Mucosa of rectum (tissue), 2 donors: Measurements from ENCODE around the gene NRXN3.

ENCODE experiments used
- H3K27ac ChIP-seq, 2 donors: one replicate each; pipeline ENCODE4 v1.7.0; 2013; ENCODE audit warnings: inconsistent platforms in 2 of 2, low read depth in 2 of 2, low read length in 2 of 2
- H3K27me3 ChIP-seq, 2 donors: one replicate each; pipeline ENCODE4 v1.7.0; 2013; ENCODE audit warnings: low read length in 2 of 2; ENCODE audit not compliant: control insufficient read depth in 2 of 2, insufficient read depth in 2 of 2
- H3K36me3 ChIP-seq, 2 donors: one replicate each; pipeline ENCODE4 v1.7.0; 2013; ENCODE audit warnings: low read length in 2 of 2; ENCODE audit not compliant: control insufficient read depth in 2 of 2, insufficient read depth in 2 of 2
- H3K4me1 ChIP-seq, 2 donors: one replicate each; pipeline ENCODE4 v1.7.0; 2013; ENCODE audit warnings: low read length in 2 of 2, mild to moderate bottlenecking in 1 of 2; ENCODE audit not compliant: control insufficient read depth in 2 of 2, insufficient read depth in 2 of 2
- H3K4me3 ChIP-seq, 2 donors: one replicate each; pipeline ENCODE4 v1.7.0; 2013; ENCODE audit warnings: low read length in 2 of 2
- H3K9ac ChIP-seq, 2 donors: one replicate each; pipeline ENCODE4 v1.7.0; 2013; ENCODE audit warnings: low read length in 2 of 2, low read depth in 1 of 2, mild to moderate bottlenecking in 1 of 2
- H3K9me3 ChIP-seq, 2 donors: one replicate each; pipeline ENCODE4 v1.7.0; 2013; ENCODE audit warnings: low read length in 2 of 2; ENCODE audit not compliant: control insufficient read depth in 2 of 2
- donor health status: healthy.
- donor health status: Normal muscosa, but diverticular disease.

The NRXN3 gene

DNA sequence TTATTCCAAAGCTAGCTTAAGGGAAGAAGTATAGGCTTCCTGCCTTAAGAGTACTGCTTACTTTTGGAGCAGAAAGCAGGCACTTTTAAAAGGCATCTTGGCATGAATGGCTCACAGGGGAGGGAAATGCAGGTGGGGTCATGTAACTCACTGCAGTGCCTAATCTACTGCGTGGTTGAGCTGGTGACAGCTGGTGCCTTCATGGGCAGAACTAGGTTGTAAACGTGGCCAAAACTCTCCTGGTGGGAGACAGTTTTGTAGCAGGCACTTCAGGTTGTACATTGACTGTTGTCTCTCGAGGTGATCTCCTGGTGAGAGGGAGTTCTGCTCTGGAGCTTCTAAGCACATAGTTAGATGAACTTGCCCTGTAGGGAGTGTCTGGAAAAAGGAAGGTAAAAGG lies 1078.6 kb downstream of the NRXN3 start:
- H3K27ac ChIP-seq, result no peak overlapping the region
- no peaks in the 10 kb centered on the region for H3K9me3 ChIP-seq
- H3K9ac ChIP-seq, result no peak overlapping the region
- no peak overlapping the region for H3K4me3 ChIP-seq
- no peaks in the 10 kb centered on the region for H3K27me3 ChIP-seq
- no peaks in the 10 kb centered on the region for H3K36me3 ChIP-seq
- no peaks in the 10 kb centered on the region for H3K4me1 ChIP-seq

DNA sequence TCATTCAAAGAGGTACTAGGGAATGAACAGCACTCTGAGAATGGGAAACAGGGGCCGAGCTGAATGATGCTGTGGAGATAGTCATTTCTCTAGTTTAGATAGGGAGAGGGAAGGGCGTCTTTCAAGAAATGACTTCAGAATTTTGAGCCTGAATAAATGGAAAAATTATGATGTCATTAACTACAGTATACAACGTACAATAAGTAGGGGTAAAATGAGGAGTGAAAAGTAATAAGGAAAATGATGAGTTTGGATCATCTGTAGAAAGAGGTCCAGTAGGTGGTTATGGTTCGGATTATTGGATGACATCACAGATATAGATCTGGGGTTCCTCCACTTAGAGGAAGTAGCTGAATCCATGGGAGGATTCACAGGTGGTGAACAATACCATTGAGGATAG lies 1081.1 kb downstream of the NRXN3 start:
- Histone ChIP-seq H3K27ac (no peak overlapping the region), H3K36me3 (no peaks in the 10 kb centered on the region), H3K9me3 (no peaks in the 10 kb centered on the region), H3K4me1 (no peaks in the 10 kb centered on the region), H3K4me3 (no peak overlapping the region), H3K9ac (no peak overlapping the region), H3K27me3 (no peaks in the 10 kb centered on the region)

DNA sequence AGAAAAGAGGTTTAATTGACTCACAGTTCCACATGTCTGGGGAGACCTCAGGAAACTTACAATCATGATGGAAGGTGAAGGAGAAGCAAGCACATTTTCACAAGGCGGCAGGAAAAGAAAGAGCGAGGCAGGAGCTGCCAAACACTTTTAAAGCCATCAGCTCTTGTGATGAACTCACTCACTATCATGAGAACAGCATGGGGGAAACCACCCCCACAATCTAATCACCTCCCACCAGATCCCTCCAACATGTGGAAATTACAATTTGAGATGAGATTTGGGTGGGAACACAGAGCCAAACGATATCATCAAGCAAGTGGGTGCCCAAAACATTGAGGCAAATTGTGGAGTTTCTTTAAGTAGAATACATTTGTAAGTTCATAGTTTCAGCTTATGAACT lies 1083.4 kb downstream of the NRXN3 start:
- Histone ChIP-seq H3K4me1 (no peaks in the 10 kb centered on the region), H3K9me3 (no peaks in the 10 kb centered on the region), H3K9ac (no peak overlapping the region), H3K27ac (no peak overlapping the region), H3K27me3 (no peaks in the 10 kb centered on the region), H3K36me3 (no peaks in the 10 kb centered on the region), H3K4me3 (no peak overlapping the region)

DNA sequence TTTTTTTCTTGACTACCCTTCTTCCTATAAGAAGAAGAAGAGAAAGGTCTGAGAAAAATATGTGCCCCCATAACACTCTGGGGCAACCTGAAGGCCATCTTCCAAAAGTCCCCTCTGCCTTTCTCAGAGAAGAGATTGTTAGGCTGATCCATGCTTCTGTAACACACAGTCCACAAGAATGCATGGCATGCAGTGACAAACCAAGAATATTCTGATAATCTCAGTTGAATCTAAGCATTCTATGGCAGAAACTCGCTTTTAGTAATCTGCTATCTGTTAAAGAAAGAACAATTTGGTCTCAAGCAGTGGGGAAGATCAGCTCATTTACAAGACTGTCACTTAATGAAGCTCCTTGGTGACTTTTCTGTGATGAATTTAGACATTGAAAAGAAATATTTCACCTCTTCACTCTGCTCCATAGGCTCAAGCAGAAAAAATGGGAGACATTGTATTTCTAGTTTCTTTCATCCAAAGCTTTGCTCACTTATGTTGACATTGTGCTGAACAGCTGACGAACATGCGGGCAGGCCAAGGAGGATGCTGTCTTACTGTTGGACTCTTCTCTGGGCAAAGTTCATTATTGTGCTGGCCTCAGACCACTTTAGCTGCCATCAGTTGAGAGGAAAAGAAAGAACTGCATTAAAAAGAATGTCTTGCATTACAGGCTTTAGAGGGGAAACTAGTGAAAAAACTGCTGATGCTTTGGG lies 1084.0 kb downstream of the NRXN3 start:
- no peak overlapping the region for H3K27ac ChIP-seq
- H3K4me1 ChIP-seq, result no peaks in the 10 kb centered on the region
- H3K9me3 ChIP-seq, result no peaks in the 10 kb centered on the region
- no peak overlapping the region for H3K4me3 ChIP-seq
- H3K9ac ChIP-seq, result no peak overlapping the region
- H3K36me3 ChIP-seq, result no peaks in the 10 kb centered on the region
- H3K27me3 ChIP-seq, result no peaks in the 10 kb centered on the region

DNA sequence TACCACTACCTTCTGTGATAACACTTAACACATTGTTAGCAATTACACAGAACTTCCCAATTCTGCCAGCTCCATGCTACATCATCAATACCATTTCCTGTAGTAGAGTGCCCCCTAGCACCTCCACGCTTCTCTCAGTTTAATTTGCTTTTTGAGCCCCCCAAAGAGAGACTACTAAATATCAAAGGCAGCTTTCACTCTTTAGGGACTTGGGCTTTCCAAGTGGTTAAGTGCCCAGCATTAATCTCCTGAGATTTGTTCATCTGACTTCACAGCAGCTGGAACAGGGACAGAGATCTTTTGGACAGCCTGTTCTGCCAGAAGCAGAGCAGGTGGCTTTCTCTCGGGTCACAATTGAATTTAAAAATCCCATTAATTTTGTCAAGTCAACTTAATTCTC lies 1086.2 kb downstream of the NRXN3 start:
- Histone ChIP-seq H3K27ac (no peak overlapping the region), H3K4me1 (no peaks in the 10 kb centered on the region), H3K27me3 (no peaks in the 10 kb centered on the region), H3K9ac (no peak overlapping the region), H3K36me3 (no peaks in the 10 kb centered on the region), H3K9me3 (no peaks in the 10 kb centered on the region), H3K4me3 (no peak overlapping the region)

DNA sequence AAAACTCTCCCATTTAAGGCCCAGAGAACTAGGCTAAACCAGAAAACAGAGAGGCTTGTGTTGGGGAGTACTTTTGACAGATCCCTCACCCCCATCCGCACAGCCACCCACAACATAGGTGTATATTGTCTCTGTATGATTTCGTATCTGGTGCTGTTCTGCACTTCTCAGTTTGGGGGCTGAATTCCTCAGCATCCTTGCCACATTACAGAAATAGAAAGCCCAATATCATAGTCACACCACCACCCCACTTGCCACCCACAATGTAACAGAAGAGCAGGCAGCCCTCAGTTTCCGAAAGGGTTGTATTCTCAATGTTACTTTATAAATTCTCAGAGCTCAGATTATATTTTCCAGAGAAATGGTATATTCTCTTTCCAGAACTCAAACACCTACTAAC lies 1090.2 kb downstream of the NRXN3 start:
- H3K4me3 ChIP-seq, result no peak overlapping the region

DNA sequence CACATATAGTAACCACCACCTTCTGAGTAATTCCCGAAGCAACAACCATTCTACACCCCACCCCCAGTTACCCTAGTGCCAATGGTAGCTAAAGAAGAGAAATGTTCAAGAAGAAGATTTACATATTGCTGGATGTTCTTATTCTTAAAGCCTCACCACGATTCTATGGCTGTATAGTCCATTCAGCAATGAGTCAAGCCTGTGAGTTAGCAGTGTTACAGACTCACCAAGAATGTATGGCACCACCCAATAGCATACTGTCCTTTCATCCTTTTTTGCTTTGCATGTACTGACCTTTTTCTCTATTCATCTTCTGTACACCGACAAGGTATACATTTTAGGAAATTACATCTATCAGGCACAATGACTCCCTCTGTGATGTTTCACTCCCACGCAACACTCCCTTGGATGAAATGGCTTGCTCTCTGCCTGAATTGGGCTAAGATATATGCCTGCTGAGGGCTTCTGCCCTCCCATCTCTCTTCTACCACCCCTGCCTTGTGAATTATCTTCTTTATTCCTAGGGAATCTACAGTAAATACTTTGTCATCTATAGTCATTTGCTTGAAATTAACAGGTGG lies 1095.3 kb downstream of the NRXN3 start:
- Histone ChIP-seq H3K27ac (no peak overlapping the region), H3K9ac (no peak overlapping the region), H3K4me3 (no peak overlapping the region), H3K27me3 (no peaks in the 10 kb centered on the region), H3K4me1 (no peaks in the 10 kb centered on the region), H3K36me3 (no peaks in the 10 kb centered on the region), H3K9me3 (no peaks in the 10 kb centered on the region)

More for the DNA sequence above, 1090.2 kb downstream of the NRXN3 start:
- Histone ChIP-seq H3K9ac (no peak overlapping the region), H3K27me3 (no peaks in the 10 kb centered on the region), H3K27ac (no peak overlapping the region), H3K9me3 (no peaks in the 10 kb centered on the region), H3K36me3 (no peaks in the 10 kb centered on the region), H3K4me1 (no peaks in the 10 kb centered on the region)

DNA sequence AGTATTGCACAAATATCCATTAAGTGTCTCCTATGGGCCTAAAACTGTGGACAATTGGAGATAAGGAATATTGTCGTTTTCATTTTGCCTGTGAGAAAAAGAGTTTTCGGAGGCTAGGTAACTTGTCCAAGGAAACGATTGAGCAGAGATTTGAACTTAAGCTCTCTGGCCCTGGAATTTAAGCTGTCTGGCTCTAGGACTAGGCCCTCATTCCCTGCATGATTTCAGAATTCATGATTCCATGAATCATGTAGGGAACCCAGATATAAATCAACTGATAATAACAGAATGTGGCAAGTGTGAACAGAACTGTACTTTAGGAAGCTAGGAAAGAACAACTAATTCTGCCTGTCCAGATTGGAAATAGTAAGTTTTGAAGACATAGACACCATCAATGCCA lies 1100.2 kb downstream of the NRXN3 start:
- Histone ChIP-seq H3K27ac (no peak overlapping the region), H3K9ac (no peak overlapping the region), H3K36me3 (no peaks in the 10 kb centered on the region), H3K4me1 (no peaks in the 10 kb centered on the region), H3K9me3 (no peaks in the 10 kb centered on the region), H3K27me3 (no peaks in the 10 kb centered on the region), H3K4me3 (no peak overlapping the region)

DNA sequence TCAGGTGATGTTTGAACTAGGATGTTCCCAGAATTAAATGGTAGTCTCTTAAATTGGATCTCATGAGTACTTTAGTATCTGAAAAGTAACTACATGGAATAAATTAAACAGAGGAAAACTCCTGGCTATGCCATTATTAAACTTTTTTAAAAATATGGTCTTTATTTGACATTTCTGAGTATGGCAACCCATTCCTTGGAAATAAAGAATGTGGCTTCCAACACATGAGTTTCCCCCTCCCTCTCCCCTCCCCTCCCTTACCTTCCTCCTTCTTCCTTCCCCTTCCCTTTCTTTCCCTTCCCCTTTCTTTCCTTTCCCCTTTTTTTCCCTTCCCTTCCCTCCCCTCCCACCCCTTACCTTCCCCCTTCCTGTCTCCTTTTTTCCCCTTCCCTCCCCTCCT lies 1100.9 kb downstream of the NRXN3 start:
- H3K27ac ChIP-seq, result no peak overlapping the region
- H3K36me3 ChIP-seq, result no peaks in the 10 kb centered on the region
- no peaks in the 10 kb centered on the region for H3K4me1 ChIP-seq
- H3K27me3 ChIP-seq, result no peaks in the 10 kb centered on the region
- H3K9ac ChIP-seq, result no peak overlapping the region
- no peak overlapping the region for H3K4me3 ChIP-seq
- H3K9me3 ChIP-seq, result no peaks in the 10 kb centered on the region

DNA sequence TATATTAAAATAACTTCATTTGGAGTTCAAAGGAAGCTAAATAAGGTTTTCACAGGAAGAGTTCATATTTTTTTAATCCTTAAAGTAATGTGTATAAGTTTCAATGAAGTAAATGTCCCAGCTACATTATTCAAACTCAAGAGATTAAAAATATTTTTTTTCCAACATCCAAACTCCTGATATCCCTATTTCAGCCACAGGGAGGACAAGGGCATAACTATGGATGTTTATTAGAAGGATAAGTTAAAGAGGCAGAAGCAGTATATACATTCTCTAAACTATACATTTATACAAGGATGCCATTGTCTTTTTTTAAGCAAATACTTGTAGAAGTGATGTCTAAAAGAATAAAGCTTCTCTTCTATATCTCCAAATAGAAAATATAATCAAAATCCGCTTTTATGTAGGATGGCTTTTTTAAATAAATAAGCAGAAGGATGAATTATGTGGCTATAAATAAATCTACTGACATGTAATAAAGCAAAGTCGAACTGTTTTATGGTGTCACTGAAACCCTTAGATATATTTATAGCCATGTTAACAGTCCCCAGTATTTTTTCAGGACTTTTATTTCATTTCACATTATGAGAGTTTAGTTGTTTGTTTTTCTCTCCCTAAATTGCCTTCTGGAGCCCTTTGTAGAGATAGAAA lies 1104.6 kb downstream of the NRXN3 start:
- Histone ChIP-seq H3K4me3 (no peak overlapping the region), H3K27ac (no peak overlapping the region), H3K4me1 (peaks cover 7 to 9% of the 10 kb centered on the region in 2 donors), H3K9me3 (no peaks in the 10 kb centered on the region), H3K27me3 (peaks cover 3 to 19% of the 10 kb centered on the region in 2 donors), H3K9ac (no peak overlapping the region), H3K36me3 (no peaks in the 10 kb centered on the region)
